Measurements from ENCODE around the gene CDH13. TPM values are rescaled to one million over a fixed set of nuclear protein-coding genes. Genes with fewer than 3 reads are reported as not detected.

CDH13 gene
- total and polyA plus RNA-seq, 2 of the 8 experiments (the other 6 are each of a cell fraction or from before 2014, with no cell fraction given): 2.3 to 2.4 TPM

DNA sequence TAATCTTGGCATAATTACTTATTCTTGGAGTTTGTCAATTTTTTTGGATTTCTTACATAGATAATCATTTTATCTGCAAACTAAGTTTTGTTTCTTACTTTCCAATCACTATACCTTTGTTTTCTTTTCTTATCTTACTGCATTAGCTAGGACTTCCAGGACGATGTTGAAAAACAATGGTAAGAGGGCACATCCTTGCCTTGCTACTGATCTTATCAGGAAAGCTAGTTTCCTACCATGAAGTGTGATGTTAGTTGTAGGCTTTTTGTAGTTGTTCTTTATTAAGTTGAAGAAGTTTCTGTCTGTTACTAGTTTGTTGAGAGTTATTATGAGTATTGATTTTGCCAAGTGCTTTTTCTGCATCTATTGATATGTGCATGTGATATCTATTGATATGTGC lies 31.0 kb downstream of the CDH13 start:
- Histone ChIP-seq H2AK5ac (ENCODE audit: low read depth, low read length) (no peak overlapping the region), H4K91ac (replicated peaks; ENCODE audit: insufficient read length, low read length) (no peak overlapping the region), H3K79me1 (ENCODE audit: low read depth, low read length) (no peaks in the 10 kb centered on the region; the same call in 1 of the 2 replicates), H2BK120ac (replicated peaks; ENCODE audit: low read depth, low read length) (no peak overlapping the region), H3K14ac (ENCODE audit: insufficient read length) (no peak overlapping the region), H3K9ac (replicated peaks in 1 of 4; ENCODE audit: extremely low read depth in 1 of 4, low read depth in 3 of 4, low read length in 3 of 4) (no peak overlapping the region), H3K9me3 (ENCODE audit: insufficient read depth in 2 of 2, low read depth in 1 of 2, low read length in 1 of 2) (no peaks in the 10 kb centered on the region), H4K8ac (ENCODE audit: extremely low read depth, insufficient read depth, low read length) (no peak overlapping the region), H3K36me3 (ENCODE audit: control insufficient read depth in 2 of 4, insufficient read depth in 4 of 4, low read length in 3 of 4) (no peaks in the 10 kb centered on the region), H2BK15ac (ENCODE audit: low read length) (no peak overlapping the region), H2BK5ac (ENCODE audit: low read depth, low read length) (no peak overlapping the region), H2AFZ (ENCODE audit: low read length) (no peak overlapping the region), H4K5ac (ENCODE audit: insufficient read length, low read depth, low read length) (no peak overlapping the region), H2BK20ac (ENCODE audit: low read length) (no peak overlapping the region), H3K18ac (ENCODE audit: extremely low read depth, low read length) (no peak overlapping the region), H3K4me3 (ENCODE audit: extremely low read depth in 1 of 4, insufficient read depth in 2 of 4, low read depth in 3 of 4, low read length in 4 of 4) (no peak overlapping the region), H3K4me2 (ENCODE audit: insufficient read depth in 1 of 2, low read depth in 2 of 2, low read length in 2 of 2) (no peak overlapping the region), H3K4ac (replicated peaks; ENCODE audit: insufficient read length, low read depth, low read length) (no peak overlapping the region), H2BK12ac (ENCODE audit: low read depth, low read length) (no peak overlapping the region), H3K56ac (replicated peaks; ENCODE audit: insufficient read length, low read depth, low read length) (no peak overlapping the region), H3K23ac (ENCODE audit: insufficient read length) (no peak overlapping the region), H3K27ac (ENCODE audit: low read depth, low read length) (no peak overlapping the region), H3K4me1 (replicated peaks in 1 of 4; ENCODE audit: control insufficient read depth in 3 of 4, insufficient read depth in 4 of 4, low read length in 3 of 4) (no peaks in the 10 kb centered on the region; a peak in 1 of 7 replicates), H3K27me3 (replicated peaks in 1 of 4; ENCODE audit: control insufficient read depth in 3 of 4, extremely low read depth in 1 of 4, insufficient read depth in 3 of 4, low read length in 3 of 4) (no peaks in the 10 kb centered on the region), H4K20me1 (replicated peaks in 1 of 2; ENCODE audit: control insufficient read depth in 1 of 2, insufficient read depth in 2 of 2, low read length in 2 of 2) (no peaks in the 10 kb centered on the region), H3K79me2 (ENCODE audit: control insufficient read depth in 1 of 2, insufficient read depth in 2 of 2, low read length in 2 of 2) (no peaks in the 10 kb centered on the region), H3K23me2 (ENCODE audit: low read depth, low read length) (no peaks in the 10 kb centered on the region)
- ChIA-PET POLR2A (ENCODE audit: partially characterized antibody) (no interaction called here), CTCF (ENCODE audit: partially characterized antibody) (interaction anchor here (0.6 to 1.3 kb wide), 2 partner anchors 13 to 803 kb away, joined by 3 to 4 read pairs; no protein-coding TSS in a partner anchor)
- 85% methylated on average over 1 of the region's 1 CpG; no CpG with 5 or more reads in 1 of the 2 experiments for WGBS, 2 experiments (ENCODE audit: extremely low coverage in 1 of 2, insufficient coverage in 1 of 2, insufficient read length in 1 of 2, insufficient replicate concordance in 2 of 2, low coverage in 1 of 2, low lambda C conversion rate in 2 of 2, missing lambda C conversion rate in 1 of 2)
- no peak for TF ChIP-seq MAFK (IDR thresholded peaks at IDR 0.05; ENCODE audit: low read depth, low read length)
- TF ChIP-seq BCL11A (IDR thresholded peaks at IDR 0.05; ENCODE audit: low read depth in 2 of 2, low read length in 2 of 2): no peak
- no peak for TF ChIP-seq RXRA (IDR thresholded peaks at IDR 0.05; ENCODE audit: insufficient read depth, low read depth, low read length)
- TF ChIP-seq CHD2 (IDR thresholded peaks at IDR 0.05; ENCODE audit: low read length): no peak
- TF ChIP-seq, protein P1, sequence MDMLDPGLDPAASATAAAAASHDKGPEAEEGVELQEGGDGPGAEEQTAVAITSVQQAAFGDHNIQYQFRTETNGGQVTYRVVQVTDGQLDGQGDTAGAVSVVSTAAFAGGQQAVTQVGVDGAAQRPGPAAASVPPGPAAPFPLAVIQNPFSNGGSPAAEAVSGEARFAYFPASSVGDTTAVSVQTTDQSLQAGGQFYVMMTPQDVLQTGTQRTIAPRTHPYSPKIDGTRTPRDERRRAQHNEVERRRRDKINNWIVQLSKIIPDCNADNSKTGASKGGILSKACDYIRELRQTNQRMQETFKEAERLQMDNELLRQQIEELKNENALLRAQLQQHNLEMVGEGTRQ (IDR thresholded peaks at IDR 0.05; ENCODE audit: low read length): no peak
- TF ChIP-seq SUZ12 (IDR thresholded peaks at IDR 0.05; ENCODE audit: low read length): no peak
- DNase-seq (ENCODE audit: low read depth in 1 of 2, low spot score in 2 of 2): no peak
- no peak for FAIRE-seq
